Mucosa of descending colon (tissue), 3 donors: ENCODE measurements around the gene NUDT16L1. TPM values are rescaled to one million over a fixed set of nuclear protein-coding genes. Genes with fewer than 3 reads are reported as not detected.

Experiments used
- ATAC-seq: fragments of 200-7000 bp; cut with Tn5 transposase; one replicate; pipeline ENCODE4 v1.9.1; 2020; ENCODE audit warnings: mild to moderate bottlenecking, moderate library complexity
- DNase-seq, 3 donors: peaks; one replicate each; pipeline ENCODE4 v3.0.0-alpha.2; 2020
- H3K36me3 ChIP-seq: fragments of 200-600 bp; one replicate; pipeline ENCODE4 v1.8.0; 2021; ENCODE audit warnings: low read depth, mild to moderate bottlenecking
- H3K4me1 ChIP-seq: fragments of 200-600 bp; one replicate; pipeline ENCODE4 v1.8.0; 2021; ENCODE audit warnings: low read depth, mild to moderate bottlenecking
- H3K4me3 ChIP-seq: fragments of 200-600 bp; one replicate; pipeline ENCODE4 v1.8.0; 2021; ENCODE audit warnings: mild to moderate bottlenecking
- H3K9me3 ChIP-seq: fragments of 200-600 bp; one replicate; pipeline ENCODE4 v1.8.0; 2021; ENCODE audit warnings: mild to moderate bottlenecking
- intact Hi-C, 2 donors: fragments of 100-400 bp; cut with DNase I in 1 of 2; cut with micrococcal nuclease in 1 of 2; formaldehyde crosslinking; loops; one replicate each; pipeline versions ENCODE4 v1.11.0 to v1.11.1; 2022; cut with DNase I, micrococcal nuclease
- total RNA-seq, 3 donors: library from RNA; stranded (reverse); fragmentation: NEBNext Ultra II Directional in 2 of 3; extraction: Animal tissue kit (Norgen Biotek cat#: 25700) in 2 of 3; gene quantifications; one replicate each; pipeline versions ENCODE4 v1.2.1 to v1.2.4, GENCODE V29; 2021 to 2023
- TF ChIP-seq, protein P1 (sequence below): fragments of 200-600 bp; IDR thresholded peaks from one replicate; pipeline ENCODE4 v1.8.0; 2022; ENCODE audit warnings: antibody characterized with exemption, mild to moderate bottlenecking
- donor health status: DM: no; HTN: no; CAD: no; lungs with moderate emphysema.
- donor health status: DM: no; HTN: no; CAD: no.
- donor health status: DM: no; HTN: yes; CAD: no.

Gene NUDT16L1
- total RNA-seq, 3 donors from 2014 or later, result 28.3 to 47.8 (median 40.4) TPM

DNA sequence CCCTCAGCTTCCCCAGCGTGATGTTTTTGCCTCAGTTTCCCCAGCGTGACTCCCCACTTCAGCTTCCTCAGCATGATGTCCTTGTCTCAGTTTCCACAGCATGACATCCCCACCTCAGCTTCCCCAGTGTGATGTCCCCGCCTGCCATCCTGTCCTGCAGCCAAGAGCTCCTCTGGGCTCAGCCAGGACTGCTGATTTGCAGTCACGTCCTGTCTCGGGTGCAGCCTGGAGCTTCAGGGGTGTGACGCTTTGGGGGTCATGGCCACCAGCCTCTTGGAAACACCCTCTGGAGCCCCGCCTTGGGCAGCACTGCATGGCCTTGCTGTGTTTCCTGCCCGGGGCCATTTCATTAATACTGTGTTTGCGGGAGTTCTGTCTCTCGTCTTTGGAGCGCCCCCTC is 16.5 kb upstream of the NUDT16L1 start:
- Histone ChIP-seq H3K9me3 (no peaks in the 10 kb centered on the region), H3K4me3 (no peak overlapping the region), H3K4me1 (peaks cover 11% of the 10 kb centered on the region), H3K36me3 (no peaks in the 10 kb centered on the region)
- TF ChIP-seq, protein P1, sequence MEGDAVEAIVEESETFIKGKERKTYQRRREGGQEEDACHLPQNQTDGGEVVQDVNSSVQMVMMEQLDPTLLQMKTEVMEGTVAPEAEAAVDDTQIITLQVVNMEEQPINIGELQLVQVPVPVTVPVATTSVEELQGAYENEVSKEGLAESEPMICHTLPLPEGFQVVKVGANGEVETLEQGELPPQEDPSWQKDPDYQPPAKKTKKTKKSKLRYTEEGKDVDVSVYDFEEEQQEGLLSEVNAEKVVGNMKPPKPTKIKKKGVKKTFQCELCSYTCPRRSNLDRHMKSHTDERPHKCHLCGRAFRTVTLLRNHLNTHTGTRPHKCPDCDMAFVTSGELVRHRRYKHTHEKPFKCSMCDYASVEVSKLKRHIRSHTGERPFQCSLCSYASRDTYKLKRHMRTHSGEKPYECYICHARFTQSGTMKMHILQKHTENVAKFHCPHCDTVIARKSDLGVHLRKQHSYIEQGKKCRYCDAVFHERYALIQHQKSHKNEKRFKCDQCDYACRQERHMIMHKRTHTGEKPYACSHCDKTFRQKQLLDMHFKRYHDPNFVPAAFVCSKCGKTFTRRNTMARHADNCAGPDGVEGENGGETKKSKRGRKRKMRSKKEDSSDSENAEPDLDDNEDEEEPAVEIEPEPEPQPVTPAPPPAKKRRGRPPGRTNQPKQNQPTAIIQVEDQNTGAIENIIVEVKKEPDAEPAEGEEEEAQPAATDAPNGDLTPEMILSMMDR, result no peak
- DNase-seq, result no peak
- ATAC-seq, result no peak
- intact Hi-C loops, result no loop called here

DNA sequence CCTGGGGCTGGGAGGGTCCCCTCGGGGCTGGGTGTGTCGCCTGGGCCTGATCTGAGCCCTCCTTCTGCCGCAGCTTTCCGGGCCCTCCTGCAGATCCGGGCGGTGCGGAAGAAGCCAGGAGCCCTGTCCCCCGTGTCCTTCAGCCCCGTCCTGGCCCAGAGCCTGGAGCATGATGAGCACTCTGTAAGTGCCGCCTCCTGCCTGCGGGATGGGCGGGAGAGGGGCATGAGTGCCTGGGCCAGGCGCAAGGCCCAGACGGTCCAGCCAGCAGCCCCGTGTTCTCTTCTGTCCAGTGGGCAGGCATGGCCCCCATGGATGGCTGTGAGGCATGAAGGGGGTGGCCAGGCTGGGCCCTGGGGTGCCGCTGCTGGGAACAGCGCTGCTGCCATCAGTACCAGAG is 16.0 kb upstream of the NUDT16L1 start:
- H3K4me3 ChIP-seq, result no peak overlapping the region
- TF ChIP-seq, protein P1, result no peak
- no peaks in the 10 kb centered on the region for H3K9me3 ChIP-seq
- H3K4me1 ChIP-seq, result peaks cover 11% of the 10 kb centered on the region
- ATAC-seq, result no peak
- DNase-seq, result peak in 1 of 3 donors; percentile 51
- H3K36me3 ChIP-seq, result no peaks in the 10 kb centered on the region
- intact Hi-C loops, result no loop called here

DNA sequence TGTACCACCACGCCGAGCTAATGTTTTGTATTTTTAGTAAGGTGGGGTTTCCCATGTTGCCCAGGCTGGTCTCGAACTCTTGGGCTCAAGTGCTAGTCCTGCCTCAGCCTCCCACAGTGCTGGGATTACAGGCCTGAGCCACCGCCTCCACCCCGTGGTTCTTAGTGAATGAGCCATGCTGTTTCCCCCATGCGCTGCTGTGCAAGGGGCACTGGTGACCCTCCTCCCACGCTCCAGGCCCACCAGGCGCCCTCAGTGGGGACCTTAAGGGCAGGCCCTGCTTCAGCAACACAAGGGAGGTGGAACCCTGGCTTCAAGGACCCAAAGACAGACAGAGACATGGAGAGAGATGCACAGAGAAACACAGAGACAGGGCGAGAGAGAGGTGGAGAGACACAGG is 15.4 kb upstream of the NUDT16L1 start:
- ATAC-seq (no peak), DNase-seq (no peak)
- no peak overlapping the region for H3K4me3 ChIP-seq
- H3K9me3 ChIP-seq, result no peaks in the 10 kb centered on the region
- TF ChIP-seq, protein P1, result no peak
- peaks cover 11% of the 10 kb centered on the region for H3K4me1 ChIP-seq
- intact Hi-C loops, result no loop called here
- H3K36me3 ChIP-seq, result no peaks in the 10 kb centered on the region

DNA sequence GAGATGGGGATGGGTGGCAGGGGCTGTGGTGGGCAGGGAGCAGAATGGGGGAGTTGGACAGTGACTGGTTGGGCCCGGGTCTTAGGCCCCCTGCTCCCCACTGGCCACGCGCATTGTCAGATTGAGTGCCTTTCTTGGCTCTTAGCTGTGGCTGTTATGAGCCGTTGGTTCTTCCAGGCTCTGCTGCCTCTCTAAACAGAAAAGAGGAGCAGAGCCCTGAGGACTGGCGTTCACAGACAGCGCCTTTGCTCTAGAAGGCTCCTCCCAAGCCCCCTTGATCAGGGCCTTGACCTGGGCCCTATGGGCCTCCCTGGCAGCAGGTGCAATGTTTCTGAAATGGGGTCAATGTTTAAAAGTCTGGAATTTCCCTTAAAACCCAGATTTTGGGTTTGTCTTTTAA is 14.8 kb upstream of the NUDT16L1 start:
- H3K36me3 ChIP-seq, result no peaks in the 10 kb centered on the region
- no peak for DNase-seq
- ATAC-seq, result no peak
- H3K4me3 ChIP-seq, result no peak overlapping the region
- H3K4me1 ChIP-seq, result peaks cover 11% of the 10 kb centered on the region
- intact Hi-C loops, result no loop called here
- no peaks in the 10 kb centered on the region for H3K9me3 ChIP-seq
- TF ChIP-seq, protein P1, result no peak

DNA sequence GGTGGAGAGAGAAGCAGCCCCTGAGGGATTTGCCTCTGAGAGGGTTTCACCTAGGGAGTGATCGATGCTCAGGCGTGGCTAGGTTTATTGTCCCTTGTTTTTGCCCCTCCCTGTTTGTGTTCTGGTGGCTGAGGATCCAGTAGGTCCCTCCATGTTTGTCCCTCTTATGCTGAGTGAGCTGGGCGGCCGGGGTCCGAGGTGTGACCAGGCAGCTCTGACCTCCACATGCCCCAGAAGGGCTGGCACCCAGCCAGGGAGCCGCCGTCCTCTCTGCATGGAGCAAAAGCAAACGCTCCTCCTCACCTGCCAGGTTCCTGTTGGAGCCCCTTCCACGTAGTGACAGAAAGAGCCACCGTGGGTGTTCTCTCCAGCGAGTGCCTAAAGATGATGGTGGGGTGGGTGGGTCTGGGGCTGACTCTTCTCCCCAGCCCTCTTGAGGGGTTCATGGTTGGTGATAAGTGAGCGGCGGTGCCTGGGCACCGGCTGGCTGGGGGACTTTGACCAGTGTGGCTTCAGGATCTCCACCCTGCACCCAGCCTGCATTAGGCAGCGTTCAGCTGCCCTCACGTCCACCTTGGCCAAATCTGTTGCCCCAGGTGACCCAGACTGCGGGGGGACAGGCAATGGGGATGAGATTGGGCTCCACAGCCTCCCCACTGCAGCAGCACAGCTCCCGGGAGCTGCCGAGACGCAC is 14.1 kb upstream of the NUDT16L1 start:
- DNase-seq (peak; percentile 74 to 81 (median 80)), ATAC-seq (peak; percentile 75)
- Histone ChIP-seq H3K4me3 (no peak overlapping the region), H3K4me1 (peaks cover 11% of the 10 kb centered on the region), H3K9me3 (no peaks in the 10 kb centered on the region), H3K36me3 (no peaks in the 10 kb centered on the region)
- TF ChIP-seq, protein P1, result no peak
- intact Hi-C loops, result no loop called here
